NOMO-1 treated with dmso at 0.1 percent for 144 hours (cell line): ENCODE data around the gene CDC37L1.
"Not testable (repeated sequence)": the region's sequence is repeated elsewhere in the genome, so short reads cannot be mapped to it uniquely, and the experiment has no call there.

Experiments used
- DNase-seq: peaks from one replicate; lab custom pipeline; 2025; ENCODE audit not compliant: unreplicated experiment; lab: John Stamatoyannopoulos, UW

The CDC37L1 gene

GRCh38 chr9:4679268-4680172, at the start of gene CDC37L1:
Gene CDC37L1 (plus strand): TSS chr9:4679569. CDS start chr9:4679768, 199 bp downstream.
- DNase-seq, result peak; percentile 86

DNA sequence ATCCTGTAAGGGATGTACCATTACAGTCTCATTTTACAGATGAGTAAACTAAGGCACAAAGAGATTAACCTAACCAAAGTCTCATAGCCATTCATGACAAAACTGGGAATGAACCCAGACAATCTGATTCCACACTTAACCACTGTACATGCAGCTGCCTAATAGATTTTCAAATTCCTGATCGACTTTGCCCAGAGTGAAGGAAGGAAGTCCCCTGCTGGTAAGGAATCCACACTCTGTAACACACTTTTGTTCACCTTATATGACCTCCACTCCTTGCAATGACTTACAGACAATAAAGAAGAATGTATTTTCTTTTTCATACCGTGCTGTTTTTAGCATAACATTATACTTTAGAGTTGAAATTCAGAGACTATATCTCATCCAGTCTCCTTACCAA, 48.5 kb upstream of the CDC37L1 start:
- DNase-seq, result no peak

DNA sequence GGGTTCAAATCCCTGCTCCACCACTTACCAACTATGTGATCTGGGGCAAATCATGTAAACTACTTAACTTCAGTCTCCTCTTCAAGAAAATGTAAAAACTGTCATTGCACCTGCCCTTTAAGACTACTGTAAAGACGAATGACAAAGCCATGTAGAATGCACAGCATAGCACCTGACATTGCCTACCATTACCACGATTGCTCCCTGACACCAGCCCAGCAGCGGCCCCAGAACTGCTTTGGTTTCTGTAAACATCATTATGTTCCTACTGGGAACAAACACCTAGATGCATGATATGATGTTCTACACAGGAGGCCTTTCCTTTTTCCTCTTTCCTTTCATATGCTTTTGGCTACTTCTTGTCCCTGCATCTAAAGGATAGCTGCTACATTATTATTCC, 40.4 kb upstream of the CDC37L1 start:
- no peak for DNase-seq

- DNase-seq, result no peak
Measured at GRCh38 chr9:4639420-4639819, 39.9 kb upstream of the CDC37L1 start.

DNA sequence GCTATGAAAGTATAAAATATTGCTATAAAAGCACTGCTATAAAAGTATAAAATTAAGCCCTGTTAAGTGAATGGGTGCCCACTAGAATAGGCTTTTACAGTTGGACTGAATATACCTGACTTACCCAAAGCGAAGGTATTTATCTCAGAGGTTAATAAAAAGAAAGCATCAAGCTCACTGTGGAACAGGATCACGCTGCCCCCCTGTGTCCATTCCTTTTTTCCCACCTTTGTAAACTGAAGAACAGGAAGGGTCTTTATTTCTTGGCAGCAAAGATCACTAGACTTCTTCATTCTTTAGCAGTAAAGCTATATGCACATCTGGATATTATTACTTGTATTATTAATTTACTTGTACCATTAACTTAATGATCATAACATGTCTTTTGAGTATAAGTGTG, 39.3 kb upstream of the CDC37L1 start:
- no peak for DNase-seq

DNA sequence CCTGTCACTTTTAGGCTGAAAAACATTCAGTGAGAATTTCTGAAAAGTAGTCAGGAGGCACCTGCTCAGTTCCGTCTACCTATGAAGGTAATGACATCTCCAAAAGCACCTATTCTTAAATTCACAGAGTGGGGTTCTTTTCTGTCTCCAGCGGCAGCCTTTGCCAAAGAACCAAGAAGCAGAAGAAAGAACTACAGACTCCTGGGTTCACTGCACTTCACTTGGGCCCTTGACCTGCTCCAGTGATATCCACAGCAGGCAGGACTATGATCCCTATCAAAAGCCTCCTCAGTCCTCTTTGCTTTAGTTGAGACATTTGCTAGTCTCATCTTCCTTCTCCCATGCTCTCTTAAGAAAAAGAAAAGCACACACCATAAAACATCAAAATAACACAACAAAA, 37.0 kb upstream of the CDC37L1 start:
- DNase-seq, result no peak

- DNase-seq, result no peak
Measured at GRCh38 chr9:4654084-4654483, 25.3 kb upstream of the CDC37L1 start.

DNA sequence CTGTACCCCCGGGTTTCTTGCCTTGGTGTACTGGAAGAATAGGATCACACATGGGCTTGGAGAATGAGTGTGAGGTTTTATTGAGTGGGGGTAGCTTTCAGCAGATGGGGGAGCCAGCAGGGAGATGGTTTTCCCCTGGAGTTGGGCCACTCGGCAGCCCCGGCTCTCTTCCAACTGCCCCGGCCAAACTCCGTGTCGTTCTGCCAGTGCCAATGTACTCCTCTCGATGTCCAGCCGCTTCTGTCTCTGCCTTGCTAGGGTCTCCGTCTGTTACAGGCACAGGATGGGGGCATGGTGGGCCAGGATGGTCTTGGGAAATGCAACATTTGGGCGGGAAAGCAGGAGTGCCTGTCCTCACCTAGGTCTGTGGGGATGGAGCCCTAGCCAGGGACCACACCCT, 24.8 kb upstream of the CDC37L1 start:
- no peak for DNase-seq

- DNase-seq, result not testable (repeated sequence)
Measured at GRCh38 chr9:4656196-4656595, 23.2 kb upstream of the CDC37L1 start.

DNA sequence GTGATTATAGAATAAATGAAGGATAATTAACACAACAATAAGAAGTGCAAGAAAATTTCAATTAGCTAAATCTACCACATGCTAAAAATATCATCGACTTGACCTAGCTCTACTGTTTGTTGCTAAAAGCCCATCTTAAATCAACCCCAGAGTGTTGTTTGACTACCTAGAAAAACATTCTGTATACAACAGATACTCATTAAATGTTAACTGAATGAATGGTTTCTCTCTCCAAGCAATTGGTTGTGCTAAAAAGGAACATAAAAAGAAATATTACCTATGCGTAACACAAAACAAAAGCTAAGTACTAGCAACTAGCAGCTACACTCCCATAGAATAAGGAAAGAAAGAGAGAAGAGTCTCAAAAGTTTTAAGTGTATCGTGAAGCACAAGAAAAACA, 22.7 kb upstream of the CDC37L1 start:
- DNase-seq, result no peak

DNA sequence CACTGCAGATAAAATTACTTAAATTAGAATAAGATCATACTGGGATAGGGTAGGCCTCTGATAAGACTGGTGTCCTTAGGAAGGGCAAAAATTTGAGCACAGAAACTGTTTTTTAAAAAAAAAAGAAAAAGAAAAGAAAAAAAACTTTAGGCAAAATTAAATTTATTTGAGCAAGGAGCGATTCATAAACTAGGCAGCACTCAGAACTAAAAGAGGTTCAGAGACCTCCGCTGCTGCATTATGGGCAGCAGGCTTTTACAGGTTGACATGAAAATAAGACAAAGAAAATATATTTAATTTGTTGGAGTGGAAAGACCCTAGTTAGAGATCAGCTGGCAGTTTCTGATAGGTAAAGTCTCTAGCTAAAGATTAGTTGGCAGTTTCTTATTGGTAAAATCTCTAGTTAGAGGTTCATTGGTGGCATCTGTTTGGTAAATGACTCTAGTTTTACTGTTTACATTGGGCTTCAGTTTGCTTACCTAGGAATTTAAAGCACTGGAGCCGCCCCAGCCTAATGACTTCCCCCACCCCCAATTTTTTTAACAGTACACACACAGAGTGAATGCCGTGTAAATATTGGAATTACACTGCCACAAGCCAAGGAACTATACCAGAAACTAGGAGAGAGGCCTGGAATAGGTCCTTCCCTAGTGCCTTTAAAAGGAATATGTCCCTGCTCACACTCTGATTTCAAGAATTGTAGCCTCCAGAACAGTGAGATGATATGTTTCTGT, 21.8 kb upstream of the CDC37L1 start:
- DNase-seq, result no peak

- not testable (repeated sequence) for DNase-seq
Measured at GRCh38 chr9:4660665-4661064, 18.7 kb upstream of the CDC37L1 start.

- no peak for DNase-seq
Measured at GRCh38 chr9:4661165-4661564, 18.2 kb upstream of the CDC37L1 start.

- DNase-seq, result no peak
Measured at GRCh38 chr9:4661611-4662010, 17.8 kb upstream of the CDC37L1 start.

DNA sequence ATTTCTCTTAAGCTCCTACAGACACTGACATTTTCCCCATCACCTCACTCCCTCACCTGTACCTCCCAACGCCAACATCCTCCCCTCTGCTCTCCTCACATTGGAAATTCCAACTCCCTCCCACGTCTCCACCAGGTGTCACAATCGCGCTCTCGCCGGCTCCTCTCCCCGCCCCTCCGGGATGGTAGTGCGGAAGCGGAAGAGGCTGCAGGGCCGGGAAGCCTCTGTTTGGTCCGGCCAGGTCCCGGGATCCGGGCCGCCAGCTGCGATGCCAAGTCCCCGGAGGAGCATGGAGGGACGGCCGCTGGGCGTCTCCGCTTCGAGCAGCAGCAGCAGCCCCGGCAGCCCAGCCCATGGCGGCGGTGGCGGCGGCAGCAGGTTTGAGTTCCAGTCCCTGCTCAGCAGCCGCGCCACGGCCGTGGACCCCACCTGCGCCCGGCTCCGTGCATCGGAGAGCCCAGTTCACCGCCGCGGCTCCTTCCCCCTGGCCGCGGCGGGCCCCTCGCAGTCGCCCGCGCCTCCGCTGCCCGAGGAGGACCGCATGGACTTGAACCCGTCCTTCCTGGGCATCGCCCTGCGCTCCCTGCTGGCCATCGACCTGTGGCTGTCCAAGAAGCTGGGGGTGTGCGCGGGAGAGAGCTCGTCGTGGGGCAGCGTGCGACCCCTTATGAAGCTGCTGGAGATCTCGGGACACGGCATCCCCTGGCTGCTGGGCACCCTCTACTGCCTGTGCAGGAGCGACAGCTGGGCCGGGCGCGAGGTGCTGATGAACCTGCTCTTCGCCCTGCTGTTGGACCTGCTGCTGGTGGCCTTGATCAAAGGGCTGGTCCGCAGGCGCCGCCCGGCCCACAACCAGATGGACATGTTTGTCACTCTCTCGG, 17.0 kb upstream of the CDC37L1 start, which contains the start of gene PLPP6:
Gene PLPP6 (plus strand): TSS at position 187 of the 881 bp plus-strand sequence. CDS start 82 bp downstream, at position 269.
- peak; percentile 22 for DNase-seq

- no peak for DNase-seq
Measured at GRCh38 chr9:4662989-4663792, 16.2 kb upstream of the CDC37L1 start.

DNA sequence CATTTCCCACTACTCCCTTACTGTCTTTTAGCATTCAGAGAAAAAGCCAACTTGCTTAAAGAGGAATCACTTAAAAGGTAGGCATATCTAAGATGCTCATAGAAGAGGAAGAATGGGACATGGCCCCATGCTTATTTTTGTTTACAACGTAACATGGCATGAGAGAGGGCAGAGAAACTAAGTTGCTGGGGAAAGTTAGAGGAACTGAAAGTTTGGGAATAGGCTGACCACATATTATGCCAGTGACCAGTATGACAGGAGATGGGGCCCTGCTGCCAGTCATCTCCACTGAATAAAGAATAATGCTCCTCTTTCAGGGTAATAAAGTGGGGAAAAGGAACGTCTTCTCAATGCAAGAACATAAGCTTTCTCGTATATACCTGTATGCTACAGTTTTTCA, 15.4 kb upstream of the CDC37L1 start:
- DNase-seq, result no peak

DNA sequence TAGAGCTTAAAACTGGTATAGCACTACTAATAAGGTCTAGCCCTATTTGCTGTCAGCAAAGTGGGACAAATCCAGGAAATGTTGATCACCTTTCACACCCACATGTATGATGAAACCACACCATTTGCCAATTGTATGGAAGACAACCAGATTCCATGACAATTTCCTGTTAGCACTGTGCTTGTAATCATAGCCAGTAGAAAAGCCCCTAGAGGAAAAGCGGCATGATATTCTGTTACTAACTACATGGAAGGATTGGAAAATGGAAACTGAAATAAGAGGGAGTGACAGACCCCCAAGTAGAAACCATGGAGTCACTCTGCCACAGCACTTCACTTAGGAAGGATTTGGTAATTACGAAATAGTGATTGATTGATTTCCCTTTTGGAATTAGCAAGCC, 14.0 kb upstream of the CDC37L1 start:
- no peak for DNase-seq

GRCh38 chr9:4666042-4666699, 13.2 kb upstream of the CDC37L1 start, which contains the start of gene SPATA6L:
Gene SPATA6L (minus strand): TSS chr9:4666480. CDS start chr9:4666250, 230 bp downstream.
- DNase-seq, result no peak

GRCh38 chr9:4667681-4668080, 11.7 kb upstream of the CDC37L1 start:
- no peak for DNase-seq
